ENCODE measurements around the gene CLEC4A. TPM values are rescaled to one million over a fixed set of nuclear protein-coding genes. Genes with fewer than 3 reads are reported as not detected.
A peak's percentile ranks its signal among the peaks of the same experiment; 100 is the strongest.
"Not testable (repeated sequence)": the region's sequence is repeated elsewhere in the genome, so short reads cannot be mapped to it uniquely, and the experiment has no call there.

CLEC4A gene
- total RNA-seq, 1 donor from 2014 or later: 0.35 TPM

- intact Hi-C loops (cut with DNase I): no loop called here
- no peak for DNase-seq (ENCODE audit: low spot score)
These were observed 3.7 kb downstream of the CLEC4A start for GRCh38 chr12:8127138-8127537.

GRCh38 chr12:8133636-8134397 lies 10.4 kb downstream of the CLEC4A start:
- DNase-seq (ENCODE audit: low spot score); intact Hi-C loops (cut with DNase I): not testable (repeated sequence)

- DNase-seq (ENCODE audit: low spot score); intact Hi-C loops (cut with DNase I): not testable (repeated sequence)
These were observed 11.0 kb downstream of the CLEC4A start for GRCh38 chr12:8134398-8134930.

- DNase-seq (ENCODE audit: low spot score); intact Hi-C loops (cut with DNase I): not testable (repeated sequence)
These were observed 18.2 kb downstream of the CLEC4A start for GRCh38 chr12:8141647-8142046.

- intact Hi-C loops (cut with DNase I): no loop called here
- DNase-seq (ENCODE audit: low spot score): no peak
These were observed 19.8 kb downstream of the CLEC4A start for GRCh38 chr12:8143261-8143660.

GRCh38 chr12:8145754-8146441 lies 22.5 kb downstream of the CLEC4A start:
- peak; percentile 79 for DNase-seq (ENCODE audit: low spot score)
- intact Hi-C loops (cut with DNase I): no loop called here

GRCh38 chr12:8146442-8146771 lies 23.0 kb downstream of the CLEC4A start:
- no peak for DNase-seq (ENCODE audit: low spot score)
- intact Hi-C loops (cut with DNase I): no loop called here

GRCh38 chr12:8154526-8154925 lies 31.1 kb downstream of the CLEC4A start:
- no peak for DNase-seq (ENCODE audit: low spot score)
- intact Hi-C loops (cut with DNase I): no loop called here

- intact Hi-C loops (cut with DNase I): no loop called here
These were observed 33.0 kb downstream of the CLEC4A start for GRCh38 chr12:8156416-8156815.

GRCh38 chr12:8156845-8157244 lies 33.4 kb downstream of the CLEC4A start, which contains the start of gene ZNF705A:
Gene ZNF705A, plus strand, starts transcription at chr12:8157015. Its CDS starts 15,611 bp downstream, at chr12:8172626.
- DNase-seq (ENCODE audit: low spot score): no peak
- intact Hi-C loops (cut with DNase I): no loop called here

More at GRCh38 chr12:8156416-8156815, 33.0 kb downstream of the CLEC4A start:
- DNase-seq (ENCODE audit: low spot score): no peak

- DNase-seq (ENCODE audit: low spot score): no peak
These were observed 34.2 kb downstream of the CLEC4A start for GRCh38 chr12:8157484-8158198.

GRCh38 chr12:8172911-8173310 lies 49.5 kb downstream of the CLEC4A start:
- DNase-seq (ENCODE audit: low spot score); intact Hi-C loops (cut with DNase I): not testable (repeated sequence)

More at GRCh38 chr12:8157484-8158198, 34.2 kb downstream of the CLEC4A start:
- intact Hi-C loops (cut with DNase I): no loop called here

- DNase-seq (ENCODE audit: low spot score): peak; percentile 93
- intact Hi-C loops (cut with DNase I): not testable (repeated sequence)
These were observed 56.7 kb downstream of the CLEC4A start for GRCh38 chr12:8179989-8180585.

- DNase-seq (ENCODE audit: low spot score); intact Hi-C loops (cut with DNase I): not testable (repeated sequence)
These were observed 57.9 kb downstream of the CLEC4A start for GRCh38 chr12:8181271-8181670.

GRCh38 chr12:8182923-8183322 lies 59.5 kb downstream of the CLEC4A start:
- intact Hi-C loops (cut with DNase I); DNase-seq (ENCODE audit: low spot score): not testable (repeated sequence)

- DNase-seq (ENCODE audit: low spot score); intact Hi-C loops (cut with DNase I): not testable (repeated sequence)
These were observed 59.9 kb downstream of the CLEC4A start for GRCh38 chr12:8183346-8183745.

GRCh38 chr12:8184206-8184605 lies 60.8 kb downstream of the CLEC4A start:
- DNase-seq (ENCODE audit: low spot score); intact Hi-C loops (cut with DNase I): not testable (repeated sequence)

GRCh38 chr12:8188088-8188487 lies 64.7 kb downstream of the CLEC4A start:
- intact Hi-C loops (cut with DNase I); DNase-seq (ENCODE audit: low spot score): not testable (repeated sequence)

All from cardiac septum (tissue), 1 donor.